ENCODE data around the gene CDS2.

DNA sequence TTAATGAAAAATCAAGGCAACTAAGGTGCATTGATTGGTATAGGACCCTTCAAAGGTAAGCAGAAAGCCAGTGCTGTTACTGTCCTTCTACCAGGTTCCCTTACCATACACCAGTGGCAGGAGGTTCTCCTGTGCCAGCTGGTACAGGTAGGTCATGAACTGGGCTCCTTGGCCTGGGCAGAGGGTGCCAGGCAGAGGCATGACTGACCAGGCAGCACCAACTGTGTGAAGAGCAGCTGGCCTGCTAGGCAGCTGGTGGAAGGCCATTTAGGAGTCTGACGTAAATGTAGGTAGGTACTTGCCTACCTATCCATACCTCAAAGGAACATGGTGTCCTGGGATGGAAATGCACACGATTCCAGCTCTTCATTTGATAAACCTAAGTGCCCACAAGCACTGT, 30.3 kb upstream of the CDS2 start:
- TF ChIP-seq EP300 (IDR thresholded peaks at IDR 0.05) = no peak
- TF ChIP-seq, protein P1, sequence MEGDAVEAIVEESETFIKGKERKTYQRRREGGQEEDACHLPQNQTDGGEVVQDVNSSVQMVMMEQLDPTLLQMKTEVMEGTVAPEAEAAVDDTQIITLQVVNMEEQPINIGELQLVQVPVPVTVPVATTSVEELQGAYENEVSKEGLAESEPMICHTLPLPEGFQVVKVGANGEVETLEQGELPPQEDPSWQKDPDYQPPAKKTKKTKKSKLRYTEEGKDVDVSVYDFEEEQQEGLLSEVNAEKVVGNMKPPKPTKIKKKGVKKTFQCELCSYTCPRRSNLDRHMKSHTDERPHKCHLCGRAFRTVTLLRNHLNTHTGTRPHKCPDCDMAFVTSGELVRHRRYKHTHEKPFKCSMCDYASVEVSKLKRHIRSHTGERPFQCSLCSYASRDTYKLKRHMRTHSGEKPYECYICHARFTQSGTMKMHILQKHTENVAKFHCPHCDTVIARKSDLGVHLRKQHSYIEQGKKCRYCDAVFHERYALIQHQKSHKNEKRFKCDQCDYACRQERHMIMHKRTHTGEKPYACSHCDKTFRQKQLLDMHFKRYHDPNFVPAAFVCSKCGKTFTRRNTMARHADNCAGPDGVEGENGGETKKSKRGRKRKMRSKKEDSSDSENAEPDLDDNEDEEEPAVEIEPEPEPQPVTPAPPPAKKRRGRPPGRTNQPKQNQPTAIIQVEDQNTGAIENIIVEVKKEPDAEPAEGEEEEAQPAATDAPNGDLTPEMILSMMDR (IDR thresholded peaks at IDR 0.05) = no peak
